ENCODE data around the gene UNC13A.
"Not testable (repeated sequence)": the region's sequence is repeated elsewhere in the genome, so short reads cannot be mapped to it uniquely, and the experiment has no call there.

UNC13A gene

DNA sequence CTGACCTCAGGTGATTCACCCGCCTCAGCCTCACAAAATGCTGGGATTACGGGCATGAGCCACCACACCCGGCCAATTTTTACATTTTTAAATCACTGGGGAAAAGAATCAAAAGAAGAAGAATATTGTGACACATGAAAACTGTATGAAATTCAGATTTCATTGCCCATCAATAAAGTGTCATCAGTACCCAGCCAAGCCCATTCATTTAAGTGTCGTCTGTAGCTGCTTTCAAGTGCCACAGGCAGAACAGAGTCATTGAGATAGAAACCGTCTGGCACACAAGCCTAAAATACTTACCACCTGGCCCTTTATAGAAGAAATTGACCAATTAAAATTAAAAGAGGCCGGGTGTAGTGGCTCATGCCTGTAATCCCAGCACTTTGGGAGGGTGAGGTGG is 117.4 kb downstream of the UNC13A start:
- no peak overlapping the region for H3K27ac ChIP-seq
- TF ChIP-seq, protein P1, sequence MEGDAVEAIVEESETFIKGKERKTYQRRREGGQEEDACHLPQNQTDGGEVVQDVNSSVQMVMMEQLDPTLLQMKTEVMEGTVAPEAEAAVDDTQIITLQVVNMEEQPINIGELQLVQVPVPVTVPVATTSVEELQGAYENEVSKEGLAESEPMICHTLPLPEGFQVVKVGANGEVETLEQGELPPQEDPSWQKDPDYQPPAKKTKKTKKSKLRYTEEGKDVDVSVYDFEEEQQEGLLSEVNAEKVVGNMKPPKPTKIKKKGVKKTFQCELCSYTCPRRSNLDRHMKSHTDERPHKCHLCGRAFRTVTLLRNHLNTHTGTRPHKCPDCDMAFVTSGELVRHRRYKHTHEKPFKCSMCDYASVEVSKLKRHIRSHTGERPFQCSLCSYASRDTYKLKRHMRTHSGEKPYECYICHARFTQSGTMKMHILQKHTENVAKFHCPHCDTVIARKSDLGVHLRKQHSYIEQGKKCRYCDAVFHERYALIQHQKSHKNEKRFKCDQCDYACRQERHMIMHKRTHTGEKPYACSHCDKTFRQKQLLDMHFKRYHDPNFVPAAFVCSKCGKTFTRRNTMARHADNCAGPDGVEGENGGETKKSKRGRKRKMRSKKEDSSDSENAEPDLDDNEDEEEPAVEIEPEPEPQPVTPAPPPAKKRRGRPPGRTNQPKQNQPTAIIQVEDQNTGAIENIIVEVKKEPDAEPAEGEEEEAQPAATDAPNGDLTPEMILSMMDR (conservative IDR thresholded peaks at IDR 0.05), result no peak

GRCh38 chr19:17570291-17570690 is 117.9 kb downstream of the UNC13A start:
- H3K27ac ChIP-seq, result not testable (repeated sequence)

DNA sequence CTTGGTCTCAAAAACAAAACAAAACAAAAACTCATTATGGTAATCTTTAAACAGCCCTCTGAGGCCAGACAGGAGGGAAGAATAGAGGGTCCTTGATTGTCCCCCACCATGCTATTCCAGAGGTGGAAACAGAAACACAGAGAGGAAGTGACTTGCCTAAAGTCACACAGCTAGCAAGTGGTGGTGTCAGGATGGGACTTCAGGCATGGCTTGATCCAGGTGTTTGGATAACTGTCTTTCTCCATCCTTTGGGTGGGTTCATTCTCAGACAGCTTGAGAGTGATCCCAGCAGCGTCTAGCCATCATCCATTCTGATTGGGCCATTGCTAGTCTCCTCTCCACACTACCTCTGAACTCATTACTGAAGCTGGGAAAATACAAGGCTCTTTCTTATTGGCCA is 120.2 kb downstream of the UNC13A start:
- TF ChIP-seq, protein P1 (conservative IDR thresholded peaks at IDR 0.05), result no peak
- no peak overlapping the region for H3K27ac ChIP-seq

GRCh38 chr19:17565611-17566010 is 122.5 kb downstream of the UNC13A start:
- H3K27ac ChIP-seq, result no peak overlapping the region
- TF ChIP-seq, protein P1 (conservative IDR thresholded peaks at IDR 0.05), result no peak

GRCh38 chr19:17564781-17565180 is 123.4 kb downstream of the UNC13A start:
- TF ChIP-seq, protein P1 (conservative IDR thresholded peaks at IDR 0.05), result no peak

DNA sequence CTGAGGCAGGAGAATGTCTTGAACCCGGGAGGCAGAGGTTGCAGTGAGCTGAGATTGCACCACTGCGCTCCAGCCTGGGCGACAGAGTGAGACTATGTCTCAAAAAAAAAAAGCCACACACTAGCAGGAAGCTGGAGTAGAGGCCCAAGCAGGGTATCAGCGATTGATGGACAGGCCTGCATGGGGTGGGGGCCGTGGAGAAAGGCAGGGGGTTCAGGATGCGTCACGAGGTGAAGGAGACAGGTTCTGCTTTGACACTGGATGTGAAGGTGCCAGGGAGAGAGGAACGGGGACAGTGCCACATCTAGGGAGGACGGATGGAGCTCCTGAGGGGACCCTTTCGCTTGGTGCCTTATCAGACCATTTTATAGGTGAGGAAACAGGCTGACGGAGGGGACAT is 125.6 kb downstream of the UNC13A start:
- no peak overlapping the region for H3K27ac ChIP-seq

More at GRCh38 chr19:17564781-17565180, 123.4 kb downstream of the UNC13A start:
- no peak overlapping the region for H3K27ac ChIP-seq

DNA sequence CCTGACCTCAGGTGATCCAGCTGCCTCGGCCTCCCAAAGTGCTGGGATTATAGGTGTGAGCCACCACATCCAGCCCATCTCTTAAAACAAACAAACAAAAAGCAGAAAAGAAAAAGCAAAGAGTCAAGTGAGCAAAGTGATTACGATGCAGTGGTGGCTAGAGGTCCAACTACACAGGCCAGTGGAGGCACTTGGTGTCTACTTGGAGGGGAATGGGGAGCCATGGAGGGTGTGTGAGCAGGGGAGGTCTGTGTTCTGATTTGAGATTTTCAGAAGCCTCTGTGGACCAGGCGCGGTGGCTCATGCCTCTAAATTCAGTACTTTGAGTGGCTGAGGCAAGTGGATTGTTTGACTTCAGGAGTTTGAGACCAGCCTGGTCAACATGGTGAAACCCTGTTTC is 126.1 kb downstream of the UNC13A start:
- TF ChIP-seq, protein P1 (conservative IDR thresholded peaks at IDR 0.05), result no peak
- H3K27ac ChIP-seq, result no peak overlapping the region

More for the DNA sequence above, 125.6 kb downstream of the UNC13A start:
- TF ChIP-seq, protein P1 (conservative IDR thresholded peaks at IDR 0.05), result no peak

DNA sequence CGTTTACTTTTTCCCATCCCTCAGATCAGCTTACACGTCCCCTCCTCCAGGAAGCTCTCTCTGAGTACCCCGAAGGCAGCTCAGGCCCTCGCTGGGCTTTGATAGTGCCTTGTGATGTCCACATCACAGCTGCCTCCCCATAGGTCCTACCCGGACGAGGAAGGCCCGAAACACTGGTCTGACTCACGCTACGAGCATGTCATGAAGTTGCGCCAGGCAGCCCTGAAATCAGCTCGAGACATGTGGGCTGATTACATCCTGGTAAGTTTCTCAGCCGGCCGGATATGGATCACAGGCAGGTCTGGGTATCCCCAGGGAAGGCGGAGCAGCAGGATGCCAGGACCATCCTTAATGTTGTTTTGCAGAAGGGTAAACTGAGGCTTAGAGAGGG is 128.0 kb downstream of the UNC13A start:
- TF ChIP-seq, protein P1 (conservative IDR thresholded peaks at IDR 0.05), result no peak
- no peak overlapping the region for H3K27ac ChIP-seq

Measured in VCaP (cell line).